Naive thymus-derived CD4-positive, alpha-beta T cell (primary cell): ENCODE data around the gene RRM2. TPM values are rescaled to one million over a fixed set of nuclear protein-coding genes. Genes with fewer than 3 reads are reported as not detected.

Experiments
- ATAC-seq: fragments of 150-1000 bp; cut with Tn5 transposase; 2 replicates; pipeline ENCODE4 v1.10.0; 2021; ENCODE audit warnings: mild to moderate bottlenecking, moderate library complexity
- CTCF ChIA-PET: fragments of 350-600 bp; sonication (Branson Sonifier 250); formaldehyde crosslinking; loops from one replicate; lab custom pipeline; 2021; ENCODE audit warnings: antibody characterized with exemption; lab: Charles Lee
- POLR2A ChIA-PET: fragments of 350-600 bp; sonication (Branson Sonifier 250); formaldehyde crosslinking; loops from one replicate; lab custom pipeline; 2021; ENCODE audit warnings: antibody characterized with exemption, inconsistent platforms; lab: Charles Lee
- DNase-seq, 9 donors: peaks; one replicate each; pipeline versions ENCODE4 v3.0.0 to v3.0.0-alpha.2; 2020 to 2022; ENCODE audit warnings: mixed read lengths in 1 of 9
- H3K27ac ChIP-seq: one replicate; pipeline ENCODE4 v1.7.0; 2013; ENCODE audit warnings: mild to moderate bottlenecking, low read depth, low read length, moderate library complexity
- H3K27me3 ChIP-seq, 2 donors: one replicate each; pipeline ENCODE4 v1.7.0; 2013; ENCODE audit warnings: low read length in 2 of 2, mild to moderate bottlenecking in 2 of 2, moderate library complexity in 2 of 2; ENCODE audit not compliant: control insufficient read depth in 2 of 2, insufficient read depth in 2 of 2
- H3K36me3 ChIP-seq, 3 experiments: 1 replicate in 2 of 3; 2 replicates in 1 of 3; pipeline ENCODE4 v1.7.0; 2013; ENCODE audit warnings: low read length in 3 of 3, mild to moderate bottlenecking in 3 of 3, moderate library complexity in 1 of 3; ENCODE audit not compliant: insufficient read depth in 3 of 3, control insufficient read depth in 2 of 3
- H3K4me1 ChIP-seq, 2 donors: one replicate each; pipeline ENCODE4 v1.7.0; 2013; ENCODE audit warnings: low read length in 2 of 2, mild to moderate bottlenecking in 2 of 2, moderate library complexity in 1 of 2; ENCODE audit not compliant: control insufficient read depth in 2 of 2, insufficient read depth in 2 of 2
- H3K4me3 ChIP-seq: 2 replicates; pipeline ENCODE4 v1.7.0; 2013; ENCODE audit warnings: mild to moderate bottlenecking, low read length
- H3K9me3 ChIP-seq, 3 experiments: 1 replicate in 2 of 3; 2 replicates in 1 of 3; pipeline ENCODE4 v1.7.0; 2013; ENCODE audit warnings: low read length in 3 of 3; ENCODE audit not compliant: control insufficient read depth in 2 of 3
- H3K27ac Mint-ChIP-seq, 9 donors: one replicate each; pipeline ENCODE4 v1.8.0; 2020 to 2022; ENCODE audit warnings: mixed read lengths in 9 of 9, mild to moderate bottlenecking in 8 of 9, moderate library complexity in 5 of 9, inconsistent platforms in 2 of 9
- H3K27me3 Mint-ChIP-seq, 5 donors: one replicate each; pipeline ENCODE4 v1.8.0; 2021 to 2022; ENCODE audit warnings: mixed read lengths in 5 of 5, mild to moderate bottlenecking in 1 of 5
- H3K36me3 Mint-ChIP-seq, 5 donors: one replicate each; pipeline ENCODE4 v1.8.0; 2020 to 2022; ENCODE audit warnings: mixed read lengths in 5 of 5, mild to moderate bottlenecking in 3 of 5, inconsistent platforms in 1 of 5
- H3K4me1 Mint-ChIP-seq, 7 donors: one replicate each; pipeline ENCODE4 v1.8.0; 2020 to 2022; ENCODE audit warnings: mixed read lengths in 7 of 7, mild to moderate bottlenecking in 3 of 7, inconsistent platforms in 1 of 7
- H3K4me3 Mint-ChIP-seq, 10 donors: one replicate each; pipeline ENCODE4 v1.8.0; 2020 to 2022; ENCODE audit warnings: mild to moderate bottlenecking in 10 of 10, mixed read lengths in 10 of 10, moderate library complexity in 6 of 10, inconsistent platforms in 2 of 10
- H3K9me3 Mint-ChIP-seq, 11 donors: one replicate each; pipeline ENCODE4 v1.8.0; 2020 to 2022; ENCODE audit warnings: mixed read lengths in 11 of 11, mild to moderate bottlenecking in 4 of 11, inconsistent platforms in 1 of 11, moderate library complexity in 1 of 11
- intact Hi-C, 2 donors: fragments of 100-400 bp; cut with micrococcal nuclease; formaldehyde crosslinking; loops; one replicate each; pipeline ENCODE4 v1.15.1; 2023
- polyA plus RNA-seq, 2 donors: library from polyadenylated mRNA; unstranded; fragments of 300-500 nt; fragmentation: Illumina TruSeq; gene quantifications; one replicate each; pipeline ENCODE4 v1.2.3, GENCODE V29; 2021
- total RNA-seq, 6 experiments: library from RNA in 5 of 6; stranded (reverse) in 5 of 6; gene quantifications; 1 replicate in 5 of 6; 2 replicates in 1 of 6; pipeline ENCODE4 v1.2.3 and lab custom pipeline; 2021 to 2026

RRM2 gene
- total RNA-seq (100 to 1,000 TPM in 1 of 5 experiments, 1 to 10 TPM in 1, under 1 TPM in 3; 0.13 to 330 (median 0.51) TPM), polyA plus RNA-seq (not detected), total RNA-seq (lab: John Stamatoyannopoulos, UW) (0.40 reads per million)

- peaks cover 0 to 7% of the 10 kb centered on the region in 2 donors for H3K27me3 ChIP-seq
- Mint-ChIP-seq H3K27ac (peak within 1 kb of the TSS in 6 of 9 donors; percentile 17 to 99 (median 69)), H3K4me1 (peaks cover 21 to 76% (median 41%) of the 10 kb centered on the region in 7 donors), H3K4me3 (peak within 1 kb of the TSS; percentile 80 to 99 (median 98)), H3K9me3 (no peaks in the 10 kb centered on the region), H3K36me3 (peaks cover 0 to 35% (median 0%) of the 10 kb centered on the region in 5 donors), H3K27me3 (peaks cover 0 to 24% (median 10%) of the 10 kb centered on the region in 5 donors)
- DNase-seq (peak; percentile 74 to 94 (median 84)), ATAC-seq (peak; percentile 82)
- intact Hi-C loops: loop anchor here (5.0 to 10.0 kb wide), 7 partner anchors 212 to 1345 kb away; partner anchors contain the start of genes E2F6 (in 1 of the 2), IAH1 (in 1 of the 2), PDIA6 (in 1 of the 2) and TAF1B (in 1 of the 2)
- peak within 1 kb of the TSS; percentile 55 for H3K4me3 ChIP-seq
- peak within 1 kb of the TSS; percentile 34 for H3K27ac ChIP-seq
- CTCF ChIA-PET: interaction anchor here (0.9 to 1.5 kb wide), 2 partner anchors 286 to 313 kb away, joined by 4 to 5 read pairs; no protein-coding TSS in a partner anchor
- H3K9me3 ChIP-seq: no peaks in the 10 kb centered on the region
- H3K36me3 ChIP-seq: no peaks in the 10 kb centered on the region
- POLR2A ChIA-PET: no interaction called here
- H3K4me1 ChIP-seq: peaks cover 24 to 29% of the 10 kb centered on the region in 2 donors
These were observed at the start of gene RRM2 for GRCh38 chr2:10122500-10123280. RRM2 (plus strand) TSS chr2:10122739; CDS start chr2:10122799, 60 bp downstream.

- Histone ChIP-seq H3K4me1 (no peaks in the 10 kb centered on the region), H3K27me3 (peaks cover 0 to 9% of the 10 kb centered on the region in 2 donors), H3K36me3 (no peaks in the 10 kb centered on the region), H3K27ac (no peak overlapping the region), H3K9me3 (no peaks in the 10 kb centered on the region), H3K4me3 (no peak overlapping the region)
- DNase-seq (no peak), ATAC-seq (no peak)
- Mint-ChIP-seq H3K36me3 (no peaks in the 10 kb centered on the region), H3K27me3 (peaks cover 52 to 61% (median 58%) of the 10 kb centered on the region in 5 donors), H3K9me3 (no peaks in the 10 kb centered on the region), H3K27ac (peak overlapping the region in 1 of 9 donors; percentile 31), H3K4me1 (peaks cover 0 to 13% (median 3%) of the 10 kb centered on the region in 7 donors), H3K4me3 (no peak overlapping the region)
- ChIA-PET CTCF (interaction anchor here (0.7 to 6.4 kb wide), 7 partner anchors 9 to 362 kb away, joined by 3 to 77 read pairs (median 4); no protein-coding TSS in a partner anchor), POLR2A (interaction anchor here (0.6 kb wide), 1 partner anchor 576 kb away, joined by 3 read pairs; no protein-coding TSS in a partner anchor)
- intact Hi-C loops: loop anchor here (2.0 kb wide), 2 partner anchors 47 to 595 kb away; no protein-coding TSS in a partner anchor
These were observed 48.8 kb upstream of the RRM2 start for GRCh38 chr2:10073706-10074105.

GRCh38 chr2:10075101-10075500 is 47.4 kb upstream of the RRM2 start:
- POLR2A ChIA-PET: no interaction called here

GRCh38 chr2:10075571-10076209 is 46.8 kb upstream of the RRM2 start:
- H3K27ac ChIP-seq: no peak overlapping the region
- intact Hi-C loops: no loop called here
- no peak for ATAC-seq
- no peak overlapping the region for H3K4me3 Mint-ChIP-seq
- no peaks in the 10 kb centered on the region for H3K36me3 ChIP-seq
- H3K27me3 Mint-ChIP-seq: peaks cover 58 to 68% (median 65%) of the 10 kb centered on the region in 5 donors
- CTCF ChIA-PET: interaction anchor here (0.7 to 6.4 kb wide), 2 partner anchors 43 to 360 kb away, joined by 4 to 77 read pairs; no protein-coding TSS in a partner anchor
- peaks cover 0 to 9% of the 10 kb centered on the region in 2 donors for H3K27me3 ChIP-seq
- H3K27ac Mint-ChIP-seq: no peak overlapping the region
- peaks cover 0 to 4% (median 0%) of the 10 kb centered on the region in 5 donors for H3K36me3 Mint-ChIP-seq
- no peak overlapping the region for H3K4me3 ChIP-seq
- no peaks in the 10 kb centered on the region for H3K9me3 Mint-ChIP-seq
- H3K4me1 ChIP-seq: peaks cover 2 to 3% of the 10 kb centered on the region in 2 donors
- no peak for DNase-seq
- no peaks in the 10 kb centered on the region for H3K9me3 ChIP-seq
- H3K4me1 Mint-ChIP-seq: peaks cover 4 to 19% (median 9%) of the 10 kb centered on the region in 7 donors
- POLR2A ChIA-PET: no interaction called here

More at GRCh38 chr2:10075101-10075500, 47.4 kb upstream of the RRM2 start:
- Mint-ChIP-seq H3K9me3 (no peaks in the 10 kb centered on the region), H3K4me1 (peaks cover 4 to 19% (median 8%) of the 10 kb centered on the region in 7 donors), H3K36me3 (peaks cover 0 to 4% (median 0%) of the 10 kb centered on the region in 5 donors), H3K27me3 (peaks cover 58 to 67% (median 65%) of the 10 kb centered on the region in 5 donors), H3K27ac (no peak overlapping the region), H3K4me3 (no peak overlapping the region)
- Histone ChIP-seq H3K36me3 (no peaks in the 10 kb centered on the region), H3K4me3 (no peak overlapping the region), H3K27ac (no peak overlapping the region), H3K4me1 (no peaks in the 10 kb centered on the region), H3K9me3 (no peaks in the 10 kb centered on the region), H3K27me3 (peaks cover 0 to 9% of the 10 kb centered on the region in 2 donors)
- ATAC-seq: no peak
- CTCF ChIA-PET: interaction anchor here (6.4 kb wide), 1 partner anchor 361 kb away, joined by 77 read pairs; no protein-coding TSS in a partner anchor
- intact Hi-C loops: no loop called here
- no peak for DNase-seq

GRCh38 chr2:10076511-10076910 is 46.0 kb upstream of the RRM2 start:
- H3K36me3 ChIP-seq: no peaks in the 10 kb centered on the region
- ChIA-PET POLR2A (no interaction called here), CTCF (interaction anchor here (0.7 to 6.4 kb wide), 2 partner anchors 44 to 359 kb away, joined by 4 to 77 read pairs; no protein-coding TSS in a partner anchor)
- Mint-ChIP-seq H3K4me3 (no peak overlapping the region), H3K4me1 (peaks cover 11 to 26% (median 16%) of the 10 kb centered on the region in 7 donors), H3K27ac (no peak overlapping the region), H3K27me3 (peaks cover 64 to 76% (median 73%) of the 10 kb centered on the region in 5 donors), H3K36me3 (peaks cover 0 to 4% (median 0%) of the 10 kb centered on the region in 5 donors), H3K9me3 (no peaks in the 10 kb centered on the region)
- DNase-seq: no peak
- no peak overlapping the region for H3K4me3 ChIP-seq
- peaks cover 0 to 13% of the 10 kb centered on the region in 2 donors for H3K27me3 ChIP-seq
- H3K4me1 ChIP-seq: peaks cover 9 to 10% of the 10 kb centered on the region in 2 donors
- ATAC-seq: no peak
- H3K27ac ChIP-seq: no peak overlapping the region
- H3K9me3 ChIP-seq: no peaks in the 10 kb centered on the region
- intact Hi-C loops: no loop called here

- Mint-ChIP-seq H3K9me3 (no peaks in the 10 kb centered on the region), H3K4me3 (no peak overlapping the region), H3K4me1 (peaks cover 11 to 29% (median 16%) of the 10 kb centered on the region in 7 donors), H3K27me3 (peaks cover 70 to 81% (median 77%) of the 10 kb centered on the region in 5 donors), H3K36me3 (peaks cover 0 to 4% (median 0%) of the 10 kb centered on the region in 5 donors), H3K27ac (no peak overlapping the region)
- intact Hi-C loops: no loop called here
- H3K4me1 ChIP-seq: peaks cover 9 to 11% of the 10 kb centered on the region in 2 donors
- H3K27ac ChIP-seq: no peak overlapping the region
- no peak overlapping the region for H3K4me3 ChIP-seq
- ChIA-PET POLR2A (no interaction called here), CTCF (no interaction called here)
- ATAC-seq: no peak
- H3K36me3 ChIP-seq: no peaks in the 10 kb centered on the region
- H3K27me3 ChIP-seq: peaks cover 0 to 13% of the 10 kb centered on the region in 2 donors
- H3K9me3 ChIP-seq: no peaks in the 10 kb centered on the region
- DNase-seq: no peak
These were observed 45.5 kb upstream of the RRM2 start for GRCh38 chr2:10076988-10077527.
